Measurements from ENCODE around the gene MEOX2. TPM values are rescaled to one million over a fixed set of nuclear protein-coding genes. Genes with fewer than 3 reads are reported as not detected.

Gene MEOX2
- total RNA-seq, 1 experiment from 2014 or later: not detected

DNA sequence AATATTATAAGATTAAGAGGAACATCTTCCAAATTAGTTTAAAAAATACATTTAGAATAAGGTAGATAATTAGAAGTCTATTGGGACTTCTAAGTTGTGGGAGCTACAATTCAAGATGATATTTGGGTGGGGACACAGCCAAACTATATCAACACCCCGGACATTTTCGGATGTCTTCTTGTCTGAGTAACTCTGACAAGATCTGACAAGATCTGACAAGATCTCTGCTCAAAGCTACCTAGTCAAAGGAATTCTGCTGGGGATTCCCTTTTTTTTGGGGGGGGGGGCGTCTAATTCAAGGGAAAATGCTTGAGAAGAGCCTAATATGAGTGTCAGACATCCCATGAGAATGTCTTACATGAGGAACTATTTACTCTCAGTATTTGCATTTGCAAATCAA is 119.4 kb downstream of the MEOX2 start:
- Mint-ChIP-seq H3K36me3 (ENCODE audit: insufficient read depth, unreplicated experiment) (no peaks in the 10 kb centered on the region), H3K27ac (ENCODE audit: unreplicated experiment) (no peak overlapping the region), H3K4me3 (ENCODE audit: unreplicated experiment) (no peak overlapping the region), H3K9me3 (ENCODE audit: unreplicated experiment) (no peaks in the 10 kb centered on the region), H3K27me3 (ENCODE audit: insufficient read depth, unreplicated experiment) (no peaks in the 10 kb centered on the region), H3K4me1 (ENCODE audit: low read depth, unreplicated experiment) (no peaks in the 10 kb centered on the region)
- TF ChIP-seq, protein P1, sequence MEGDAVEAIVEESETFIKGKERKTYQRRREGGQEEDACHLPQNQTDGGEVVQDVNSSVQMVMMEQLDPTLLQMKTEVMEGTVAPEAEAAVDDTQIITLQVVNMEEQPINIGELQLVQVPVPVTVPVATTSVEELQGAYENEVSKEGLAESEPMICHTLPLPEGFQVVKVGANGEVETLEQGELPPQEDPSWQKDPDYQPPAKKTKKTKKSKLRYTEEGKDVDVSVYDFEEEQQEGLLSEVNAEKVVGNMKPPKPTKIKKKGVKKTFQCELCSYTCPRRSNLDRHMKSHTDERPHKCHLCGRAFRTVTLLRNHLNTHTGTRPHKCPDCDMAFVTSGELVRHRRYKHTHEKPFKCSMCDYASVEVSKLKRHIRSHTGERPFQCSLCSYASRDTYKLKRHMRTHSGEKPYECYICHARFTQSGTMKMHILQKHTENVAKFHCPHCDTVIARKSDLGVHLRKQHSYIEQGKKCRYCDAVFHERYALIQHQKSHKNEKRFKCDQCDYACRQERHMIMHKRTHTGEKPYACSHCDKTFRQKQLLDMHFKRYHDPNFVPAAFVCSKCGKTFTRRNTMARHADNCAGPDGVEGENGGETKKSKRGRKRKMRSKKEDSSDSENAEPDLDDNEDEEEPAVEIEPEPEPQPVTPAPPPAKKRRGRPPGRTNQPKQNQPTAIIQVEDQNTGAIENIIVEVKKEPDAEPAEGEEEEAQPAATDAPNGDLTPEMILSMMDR (IDR thresholded peaks at IDR 0.05; ENCODE audit: insufficient read depth in 1 of 2, low read depth in 1 of 2, low read length in 1 of 2, severe bottlenecking in 1 of 2, unreplicated experiment in 1 of 2): no peak
- CTCF ChIA-PET: no interaction called here
- H3K9me3 ChIP-seq: no peaks in the 10 kb centered on the region
- no TSS peak for BruUV-seq (replicated peaks)
- H3K36me3 ChIP-seq (ENCODE audit: control insufficient read depth, insufficient read depth, low read length): no peaks in the 10 kb centered on the region
- H3K27me3 ChIP-seq (replicated peaks; ENCODE audit: control insufficient read depth, insufficient read depth, low read length): no peaks in the 10 kb centered on the region
- intact Hi-C loops (cut with micrococcal nuclease; ENCODE audit: unreplicated experiment): no loop called here
- H3K4me3 ChIP-seq (ENCODE audit: low read depth, low read length): no peak overlapping the region
- H3K4me1 ChIP-seq: no peaks in the 10 kb centered on the region
- POLR2A ChIA-PET: no interaction called here
- no peak for DNase-seq

DNA sequence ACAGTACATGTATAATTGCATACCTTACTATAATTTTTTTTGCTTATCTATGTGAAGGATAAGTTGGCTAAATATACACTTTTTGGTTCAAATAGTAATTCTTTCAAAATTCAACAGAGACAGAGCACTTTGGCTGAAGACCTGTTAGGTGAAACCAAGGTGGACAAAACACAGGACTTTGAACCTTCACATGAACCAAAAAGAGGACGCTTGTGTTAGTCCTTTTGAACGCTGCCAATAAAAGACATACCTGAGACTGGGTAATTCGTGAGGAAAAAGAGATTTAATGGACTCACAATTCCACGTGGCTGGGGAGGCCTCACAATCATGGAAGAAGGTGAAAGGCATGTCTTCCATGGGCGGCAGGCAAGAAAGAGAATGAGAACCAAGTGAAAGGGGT is 120.0 kb downstream of the MEOX2 start:
- no peaks in the 10 kb centered on the region for H3K27me3 ChIP-seq (replicated peaks; ENCODE audit: control insufficient read depth, insufficient read depth, low read length)
- no peaks in the 10 kb centered on the region for H3K27me3 Mint-ChIP-seq (ENCODE audit: insufficient read depth, unreplicated experiment)
- no peaks in the 10 kb centered on the region for H3K4me1 Mint-ChIP-seq (ENCODE audit: low read depth, unreplicated experiment)
- H3K9me3 ChIP-seq: no peaks in the 10 kb centered on the region
- no peak for DNase-seq
- no peaks in the 10 kb centered on the region for H3K36me3 ChIP-seq (ENCODE audit: control insufficient read depth, insufficient read depth, low read length)
- CTCF ChIA-PET: no interaction called here
- intact Hi-C loops (cut with micrococcal nuclease; ENCODE audit: unreplicated experiment): no loop called here
- H3K4me3 Mint-ChIP-seq (ENCODE audit: unreplicated experiment): no peak overlapping the region
- TF ChIP-seq, protein P1 (IDR thresholded peaks at IDR 0.05; ENCODE audit: insufficient read depth in 1 of 2, low read depth in 1 of 2, low read length in 1 of 2, severe bottlenecking in 1 of 2, unreplicated experiment in 1 of 2): no peak
- no peak overlapping the region for H3K4me3 ChIP-seq (ENCODE audit: low read depth, low read length)
- H3K9me3 Mint-ChIP-seq (ENCODE audit: unreplicated experiment): no peaks in the 10 kb centered on the region
- no TSS peak for BruUV-seq (replicated peaks)
- POLR2A ChIA-PET: no interaction called here
- H3K27ac Mint-ChIP-seq (ENCODE audit: unreplicated experiment): no peak overlapping the region
- no peaks in the 10 kb centered on the region for H3K36me3 Mint-ChIP-seq (ENCODE audit: insufficient read depth, unreplicated experiment)
- no peaks in the 10 kb centered on the region for H3K4me1 ChIP-seq

DNA sequence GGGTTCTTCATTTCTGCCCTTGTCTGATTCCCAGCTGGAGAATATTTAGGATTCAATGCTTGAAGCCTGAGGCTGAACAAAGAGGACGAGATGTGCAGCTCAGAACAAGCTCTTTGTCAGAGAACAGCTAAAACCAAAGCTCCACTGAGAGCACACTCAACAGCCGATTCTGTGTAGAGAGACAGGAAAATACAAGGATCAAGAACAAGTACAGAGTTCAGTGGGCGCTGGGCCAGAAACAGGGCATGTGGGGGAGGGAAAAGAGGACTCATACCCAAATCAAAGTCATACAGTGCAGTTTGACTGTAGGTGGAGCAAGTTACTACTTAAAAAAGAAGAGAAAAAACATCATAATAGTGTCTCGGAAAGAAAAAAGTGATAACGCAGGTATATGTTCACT is 124.6 kb downstream of the MEOX2 start, which contains the start of gene AGMO:
AGMO (minus strand) TSS at position 181 of the 400 bp plus-strand sequence.
- H3K4me1 ChIP-seq: peaks cover 2% of the 10 kb centered on the region
- H3K36me3 ChIP-seq (ENCODE audit: control insufficient read depth, insufficient read depth, low read length): no peaks in the 10 kb centered on the region
- no peaks in the 10 kb centered on the region for H3K27me3 ChIP-seq (replicated peaks; ENCODE audit: control insufficient read depth, insufficient read depth, low read length)
- DNase-seq: no peak
- ChIA-PET CTCF (interaction anchor here (0.5 kb wide), 1 partner anchor 35 kb away, joined by 3 read pairs; no protein-coding TSS in a partner anchor), POLR2A (no interaction called here)
- intact Hi-C loops (cut with micrococcal nuclease; ENCODE audit: unreplicated experiment): loop anchor here (5.0 kb wide), 1 partner anchor 510 kb away; no protein-coding TSS in a partner anchor
- H3K4me3 ChIP-seq (ENCODE audit: low read depth, low read length): no peak within 1 kb of the TSS
- H3K9me3 ChIP-seq: no peaks in the 10 kb centered on the region
- H3K9me3 Mint-ChIP-seq (ENCODE audit: unreplicated experiment): no peaks in the 10 kb centered on the region
- TF ChIP-seq, protein P1 (IDR thresholded peaks at IDR 0.05; ENCODE audit: insufficient read depth in 1 of 2, low read depth in 1 of 2, low read length in 1 of 2, severe bottlenecking in 1 of 2, unreplicated experiment in 1 of 2): no peak
- no TSS peak for BruUV-seq (replicated peaks)
- H3K4me1 Mint-ChIP-seq (ENCODE audit: low read depth, unreplicated experiment): no peaks in the 10 kb centered on the region
- H3K36me3 Mint-ChIP-seq (ENCODE audit: insufficient read depth, unreplicated experiment): no peaks in the 10 kb centered on the region
- H3K27ac Mint-ChIP-seq (ENCODE audit: unreplicated experiment): no peak within 1 kb of the TSS
- no peak within 1 kb of the TSS for H3K4me3 Mint-ChIP-seq (ENCODE audit: unreplicated experiment)
- peaks cover 6% of the 10 kb centered on the region for H3K27me3 Mint-ChIP-seq (ENCODE audit: insufficient read depth, unreplicated experiment)

Other genes with a start within 250 kb of the MEOX2 start
- gene AGMO, start 124.7 kb downstream of the MEOX2 start, total RNA-seq (2022): 0.16 and 0.28 TPM in 2 replicates

Measured in Caco-2 (cell line).